PC-9 (cell line): Measurements from ENCODE around the gene PLAC1.

Experiments used
- CTCF ChIP-seq: fragments of 200-600 bp; sonication (generic); conservative IDR thresholded peaks from 2 replicates; pipeline ENCODE4 v1.6.1; 2017; ENCODE audit warnings: mixed run types, antibody characterized with exemption, mild to moderate bottlenecking, moderate library complexity
- EZH2 ChIP-seq: fragments of 200-600 bp; sonication (generic); IDR thresholded peaks from 2 replicates; pipeline ENCODE4 v1.8.0; 2017; ENCODE audit warnings: antibody characterized with exemption, low read depth

DNA sequence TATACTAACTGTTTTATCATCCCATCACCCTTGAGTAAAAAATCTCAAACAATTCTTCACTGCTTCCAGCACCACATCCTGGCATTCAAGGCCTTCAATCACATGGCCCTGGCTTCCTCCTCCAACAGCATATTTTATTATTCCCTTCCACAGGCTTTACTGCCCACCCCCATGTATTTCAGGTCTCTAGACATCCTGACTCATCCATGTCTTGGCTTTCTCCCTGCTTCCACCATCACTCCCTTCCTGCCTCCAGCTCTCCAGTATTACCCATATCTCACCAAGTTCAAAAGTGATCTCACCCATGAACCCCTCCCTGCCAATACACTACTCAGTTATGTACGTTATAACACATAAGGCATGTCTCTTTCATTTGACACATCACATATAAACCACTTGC is 34.7 kb upstream of the PLAC1 start:
- TF ChIP-seq CTCF (no peak), EZH2 (no peak)
